GM18505 (cell line): Measurements from ENCODE around the gene NAIP.
"Not testable (repeated sequence)": the region's sequence is repeated elsewhere in the genome, so short reads cannot be mapped to it uniquely, and the experiment has no call there.

ENCODE experiments used
- ATAC-seq: cut with Tn5 transposase; IDR thresholded peaks from one replicate; pipeline ENCODE4 v1.9.1; 2021; ENCODE audit not compliant: unreplicated experiment

The NAIP gene

GRCh38 chr5:70925211-70925562 lies 100.0 kb downstream of the NAIP start:
- ATAC-seq: not testable (repeated sequence)
